ENCODE results near the gene NOXA1. TPM values are rescaled to one million over a fixed set of nuclear protein-coding genes. Genes with fewer than 3 reads are reported as not detected.

NOXA1 gene
- total RNA-seq, 1 donor from 2014 or later, result 2.1 TPM

DNA sequence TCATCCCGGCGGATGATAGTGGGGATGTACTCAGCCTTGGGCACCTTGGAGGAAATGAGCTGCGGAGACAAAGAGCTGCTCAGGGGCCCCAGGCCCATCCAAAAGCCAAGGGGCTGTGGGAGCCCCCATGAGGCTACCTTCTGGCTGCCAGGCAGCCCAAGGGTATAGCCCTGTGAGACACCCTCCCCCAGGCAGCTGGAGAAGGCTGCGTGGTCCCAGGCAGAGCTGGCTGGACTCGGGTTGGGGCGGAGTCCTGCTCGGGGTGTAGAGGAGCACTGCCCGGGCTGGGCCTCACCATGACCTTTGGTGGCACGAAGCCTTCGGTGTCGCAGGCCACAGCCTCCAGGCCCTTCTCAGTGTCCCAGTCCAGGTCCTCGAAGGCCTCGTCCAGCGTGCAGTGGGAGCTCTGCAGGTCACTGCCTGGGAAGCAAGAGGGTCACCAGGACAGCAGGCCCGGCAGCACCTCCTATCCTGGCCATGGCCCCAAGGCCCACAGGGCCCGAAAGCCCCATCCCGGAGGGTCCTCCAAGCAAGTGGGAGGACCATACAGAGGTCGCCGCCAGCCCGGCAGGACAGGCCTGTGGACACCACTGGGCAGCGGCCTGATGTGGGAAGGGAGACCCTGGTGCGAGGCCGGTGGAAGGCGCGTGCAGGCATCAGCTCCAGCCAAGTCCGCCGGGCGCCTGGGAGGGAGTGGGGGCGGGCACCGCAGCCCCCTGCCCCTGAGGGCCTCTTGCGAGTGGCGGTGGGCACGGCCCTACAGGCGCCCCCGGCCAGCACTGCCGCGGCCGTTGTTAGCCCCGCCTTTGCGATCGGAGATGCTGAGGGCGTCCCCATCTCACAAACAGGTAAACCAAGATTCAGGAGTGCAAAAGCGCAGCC lies 29.8 kb downstream of the NOXA1 start:
- no peak overlapping the region for H3K4me3 ChIP-seq (ENCODE audit: low read depth, low read length)
- DNase-seq (ENCODE audit: low read depth), result no peak
- TF ChIP-seq, protein P1, sequence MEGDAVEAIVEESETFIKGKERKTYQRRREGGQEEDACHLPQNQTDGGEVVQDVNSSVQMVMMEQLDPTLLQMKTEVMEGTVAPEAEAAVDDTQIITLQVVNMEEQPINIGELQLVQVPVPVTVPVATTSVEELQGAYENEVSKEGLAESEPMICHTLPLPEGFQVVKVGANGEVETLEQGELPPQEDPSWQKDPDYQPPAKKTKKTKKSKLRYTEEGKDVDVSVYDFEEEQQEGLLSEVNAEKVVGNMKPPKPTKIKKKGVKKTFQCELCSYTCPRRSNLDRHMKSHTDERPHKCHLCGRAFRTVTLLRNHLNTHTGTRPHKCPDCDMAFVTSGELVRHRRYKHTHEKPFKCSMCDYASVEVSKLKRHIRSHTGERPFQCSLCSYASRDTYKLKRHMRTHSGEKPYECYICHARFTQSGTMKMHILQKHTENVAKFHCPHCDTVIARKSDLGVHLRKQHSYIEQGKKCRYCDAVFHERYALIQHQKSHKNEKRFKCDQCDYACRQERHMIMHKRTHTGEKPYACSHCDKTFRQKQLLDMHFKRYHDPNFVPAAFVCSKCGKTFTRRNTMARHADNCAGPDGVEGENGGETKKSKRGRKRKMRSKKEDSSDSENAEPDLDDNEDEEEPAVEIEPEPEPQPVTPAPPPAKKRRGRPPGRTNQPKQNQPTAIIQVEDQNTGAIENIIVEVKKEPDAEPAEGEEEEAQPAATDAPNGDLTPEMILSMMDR (conservative IDR thresholded peaks at IDR 0.05; ENCODE audit: low read depth, low read length), result no peak

DNA sequence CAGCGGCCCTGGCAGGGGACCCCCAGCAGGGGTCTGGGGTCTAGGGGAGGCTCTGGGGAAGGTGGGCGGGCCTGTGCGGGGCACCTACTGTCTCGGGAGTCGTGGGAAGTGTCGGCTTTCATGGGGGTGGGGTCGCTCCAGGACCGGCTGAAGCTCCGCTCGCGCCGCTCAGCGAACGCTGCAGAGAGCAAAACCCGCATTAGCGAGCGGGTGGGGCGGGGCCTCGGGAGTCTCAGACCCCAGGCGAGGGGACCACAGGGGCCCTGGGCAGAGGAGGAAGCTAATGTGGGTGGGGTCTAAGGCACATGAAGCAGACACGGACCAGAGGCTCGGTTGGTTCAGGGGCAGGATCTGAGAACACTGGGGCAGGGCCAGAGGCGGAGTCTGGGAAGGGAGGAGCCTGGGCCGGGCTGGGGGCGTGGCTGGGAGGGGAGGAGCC lies 30.5 kb downstream of the NOXA1 start:
- no peak for DNase-seq (ENCODE audit: low read depth)
- H3K4me3 ChIP-seq (ENCODE audit: low read depth, low read length), result no peak overlapping the region
- TF ChIP-seq, protein P1 (conservative IDR thresholded peaks at IDR 0.05; ENCODE audit: low read depth, low read length), result no peak

DNA sequence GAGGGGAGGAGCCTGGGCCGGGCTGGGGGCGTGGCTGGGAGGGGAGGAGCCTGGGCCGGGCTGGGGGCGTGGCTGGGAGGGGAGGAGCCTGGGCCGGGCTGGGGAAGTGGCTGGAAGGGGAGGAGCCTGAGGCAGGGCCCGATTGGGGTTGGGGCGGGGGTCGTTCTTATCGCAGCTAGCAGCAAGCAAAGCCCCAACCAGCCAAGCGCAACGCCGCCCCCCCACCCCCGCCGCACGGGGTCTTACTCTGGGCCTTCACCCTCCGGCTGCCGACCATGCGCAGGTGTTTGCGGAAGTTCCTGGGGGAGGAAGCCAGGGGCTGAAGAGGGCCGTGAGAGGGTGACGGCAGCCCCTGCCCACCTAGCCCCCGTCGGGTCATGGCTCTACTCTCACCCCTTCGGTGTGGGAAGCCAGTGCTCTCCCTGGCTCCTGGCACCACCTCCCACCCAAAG lies 31.0 kb downstream of the NOXA1 start:
- H3K4me3 ChIP-seq (ENCODE audit: low read depth, low read length), result peak overlapping the region; percentile 40
- TF ChIP-seq, protein P1 (conservative IDR thresholded peaks at IDR 0.05; ENCODE audit: low read depth, low read length), result no peak
- no peak for DNase-seq (ENCODE audit: low read depth)

DNA sequence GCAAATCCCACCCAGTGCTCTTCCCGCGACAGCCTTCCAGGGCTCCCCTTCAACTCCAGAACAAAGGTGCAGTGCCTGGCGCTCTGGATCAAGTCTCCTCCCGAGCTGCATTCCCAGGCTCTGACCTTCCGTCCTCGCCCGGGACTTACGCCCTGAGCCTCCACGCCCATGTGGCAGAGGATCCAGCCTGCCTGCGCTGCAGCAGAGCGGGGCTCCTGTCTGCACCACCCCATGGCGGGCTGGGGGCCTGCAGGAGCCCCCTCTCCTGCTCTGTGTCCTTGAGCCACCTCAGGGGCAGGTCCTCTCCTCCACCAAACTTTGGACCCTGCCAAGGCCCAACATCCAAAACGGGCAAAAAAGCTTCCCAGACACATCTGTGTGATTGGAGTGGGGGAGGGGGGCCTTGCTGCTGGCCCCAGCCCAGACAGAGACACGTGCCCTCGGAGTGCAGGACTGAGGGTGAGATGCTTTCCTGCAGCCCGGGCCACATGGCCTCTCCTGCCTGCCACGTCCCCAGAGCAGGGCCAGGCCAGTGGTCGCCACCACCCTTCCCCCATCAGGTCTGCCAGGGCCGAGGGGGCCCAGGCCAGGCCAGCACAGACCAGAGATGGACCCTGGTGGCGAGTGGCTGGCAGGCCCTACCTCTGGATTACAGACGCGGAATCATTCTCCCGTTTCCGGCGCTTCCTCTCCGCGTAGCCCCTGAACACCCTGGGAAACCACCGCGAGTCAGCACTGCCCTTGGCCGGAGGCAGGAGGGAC lies 31.6 kb downstream of the NOXA1 start:
- DNase-seq (ENCODE audit: low read depth), result no peak
- TF ChIP-seq, protein P1 (conservative IDR thresholded peaks at IDR 0.05; ENCODE audit: low read depth, low read length), result no peak
- peak overlapping the region; percentile 40 for H3K4me3 ChIP-seq (ENCODE audit: low read depth, low read length)

DNA sequence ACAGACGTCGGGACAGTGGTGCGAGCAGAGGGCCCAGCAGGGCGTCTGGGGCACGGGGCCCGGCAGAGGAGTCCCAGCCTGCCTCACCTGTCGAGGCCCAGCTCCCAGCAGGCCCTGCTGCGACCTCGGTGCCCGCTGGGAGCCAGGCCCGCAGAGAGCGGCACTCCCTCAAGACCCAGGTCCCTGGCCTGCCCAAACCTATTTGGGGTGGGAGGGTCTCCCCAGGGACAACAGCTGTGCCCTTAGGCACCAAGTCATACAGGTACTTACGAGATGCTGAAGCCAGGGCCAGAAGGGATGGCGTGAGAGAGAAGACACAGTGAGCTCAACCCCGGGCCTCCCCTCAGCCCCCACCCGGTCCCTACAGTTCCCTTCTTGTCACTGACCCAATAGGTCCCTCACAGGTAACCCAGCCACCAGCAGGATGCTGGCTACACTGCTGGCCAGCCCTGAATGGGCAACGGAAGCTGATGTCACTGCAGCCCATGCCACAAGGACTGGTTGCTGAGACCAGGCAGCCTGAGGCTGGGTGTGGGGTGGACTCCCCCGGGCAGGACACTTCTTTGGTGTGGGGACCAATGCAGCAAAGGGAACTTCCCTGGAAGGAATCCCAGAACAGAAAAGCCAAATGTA lies 32.3 kb downstream of the NOXA1 start:
- no peak for DNase-seq (ENCODE audit: low read depth)
- TF ChIP-seq, protein P1 (conservative IDR thresholded peaks at IDR 0.05; ENCODE audit: low read depth, low read length), result no peak
- H3K4me3 ChIP-seq (ENCODE audit: low read depth, low read length), result no peak overlapping the region

DNA sequence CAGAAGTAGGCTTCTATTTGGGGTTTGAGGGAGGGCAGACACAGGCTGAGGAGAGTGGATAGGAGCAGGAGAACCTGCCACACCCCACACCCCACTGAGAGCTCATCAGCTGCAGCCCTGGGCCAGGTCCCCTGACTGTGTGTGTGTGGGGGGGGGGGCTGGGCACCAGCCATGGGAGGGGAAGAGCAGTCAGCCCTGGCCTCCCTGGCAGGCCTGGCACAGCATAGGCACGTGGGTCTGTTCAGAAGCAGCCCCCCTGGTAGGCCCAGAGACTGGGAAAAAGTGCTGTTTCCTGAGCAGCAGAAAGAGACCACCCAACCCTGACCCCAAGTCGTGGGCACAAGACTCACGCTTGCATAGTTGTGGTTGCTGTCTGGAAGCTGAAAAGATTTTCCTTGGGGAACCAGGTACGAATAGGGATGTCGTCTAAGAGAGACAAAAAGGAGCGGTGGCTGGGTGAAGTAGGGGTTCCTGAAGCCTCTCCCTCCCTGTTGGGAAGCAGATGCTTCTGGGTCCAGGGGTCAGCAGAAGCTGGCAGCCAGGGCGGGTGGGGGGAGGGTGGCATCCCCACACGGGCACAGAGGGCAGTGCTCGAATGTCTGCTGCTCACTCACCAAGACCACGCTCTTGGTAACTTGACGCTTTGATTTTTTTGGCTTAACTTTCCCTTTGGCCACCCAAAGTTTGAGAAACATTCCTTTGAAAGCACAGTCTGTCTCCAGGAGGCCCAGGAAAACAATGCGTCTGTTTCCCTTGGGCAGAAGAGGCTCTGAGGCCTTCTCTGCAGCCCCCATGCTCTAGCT lies 33.1 kb downstream of the NOXA1 start:
- TF ChIP-seq, protein P1 (conservative IDR thresholded peaks at IDR 0.05; ENCODE audit: low read depth, low read length), result no peak
- no peak overlapping the region for H3K4me3 ChIP-seq (ENCODE audit: low read depth, low read length)
- no peak for DNase-seq (ENCODE audit: low read depth)
